ENCODE measurements around the gene EIF3J.
"Not testable (repeated sequence)": the region's sequence is repeated elsewhere in the genome, so short reads cannot be mapped to it uniquely, and the experiment has no call there.

Gene EIF3J

DNA sequence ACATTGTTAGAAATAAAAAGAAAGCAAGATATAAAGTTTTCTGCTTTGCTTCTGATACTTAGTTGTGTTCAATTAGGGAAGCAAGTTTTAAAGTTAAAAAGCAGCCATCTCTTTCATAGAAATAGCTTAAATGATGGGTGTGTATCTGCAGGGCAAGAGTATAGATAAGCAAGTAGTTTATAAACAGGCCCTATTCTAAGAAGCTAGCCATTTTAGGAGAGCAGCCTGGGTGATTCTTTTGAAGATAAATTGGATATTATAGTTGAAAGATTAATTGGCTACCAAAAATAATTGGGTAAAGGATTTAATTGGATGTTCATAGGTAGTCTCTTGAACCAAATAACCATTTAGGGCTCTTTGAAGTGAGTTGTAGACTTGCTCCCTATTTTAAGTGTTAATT, 5.6 kb downstream of the EIF3J start:
- no peak for DNase-seq (ENCODE audit: low read depth)

DNA sequence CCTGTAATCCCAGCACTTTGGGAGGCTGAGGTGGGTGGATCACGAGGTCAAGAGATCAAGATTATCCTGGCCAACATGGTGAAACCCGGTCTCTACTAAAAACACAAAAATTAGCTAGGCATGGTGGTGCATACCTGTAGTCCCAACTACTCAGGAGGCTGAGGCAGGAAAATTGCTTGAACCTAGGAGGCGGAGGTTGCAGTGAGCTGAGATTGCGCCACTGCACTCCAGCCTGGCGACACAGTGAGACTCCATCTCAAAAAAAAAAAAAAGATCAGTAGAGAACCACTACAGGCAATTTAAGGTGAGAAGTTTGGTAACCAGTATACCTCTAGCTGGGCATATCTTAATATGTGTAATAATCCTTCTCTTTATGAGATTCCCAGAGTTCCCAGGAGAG, 7.8 kb downstream of the EIF3J start:
- DNase-seq (ENCODE audit: low read depth): not testable (repeated sequence)

DNA sequence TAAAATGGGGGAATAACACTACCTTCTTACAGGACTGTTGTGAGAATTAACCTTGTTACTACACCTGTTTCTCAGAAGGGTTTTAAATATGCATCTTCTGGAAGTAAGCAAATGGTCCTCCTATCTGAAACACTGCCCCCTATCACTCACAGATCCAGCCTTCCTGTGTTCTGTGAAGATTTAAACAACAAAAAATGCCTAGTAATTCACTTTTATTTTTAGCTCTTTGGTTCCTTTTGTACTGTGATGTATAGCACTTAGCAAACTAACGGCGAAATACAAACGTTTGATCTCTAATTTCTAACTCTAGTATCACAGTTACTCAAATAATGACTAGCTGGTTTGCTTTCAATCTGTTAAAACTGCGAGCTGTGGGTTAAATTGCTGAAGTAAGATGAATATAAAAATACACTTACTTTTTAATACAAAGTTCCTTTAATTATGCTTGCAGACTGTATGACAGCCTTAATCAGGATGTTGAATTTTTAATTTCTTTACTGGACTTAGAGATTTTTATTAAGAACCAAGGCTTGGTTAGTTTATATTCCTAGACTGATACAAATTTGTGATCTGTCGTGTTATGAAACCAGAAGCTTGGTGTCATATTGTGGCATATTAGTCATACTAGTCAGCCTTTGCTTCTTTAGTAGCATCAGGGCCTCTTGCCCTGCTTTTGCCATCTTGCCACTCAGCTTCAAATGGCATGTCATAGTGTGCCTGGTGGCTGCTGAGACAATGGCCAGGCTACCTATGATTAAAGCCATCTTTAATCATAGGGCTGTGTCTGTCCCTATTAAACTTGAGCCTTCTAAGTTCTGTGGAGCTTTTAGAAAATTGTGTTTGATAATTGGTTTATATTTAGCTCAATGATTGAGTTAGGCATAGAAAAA, 9.2 kb downstream of the EIF3J start:
- no peak for DNase-seq (ENCODE audit: low read depth)

DNA sequence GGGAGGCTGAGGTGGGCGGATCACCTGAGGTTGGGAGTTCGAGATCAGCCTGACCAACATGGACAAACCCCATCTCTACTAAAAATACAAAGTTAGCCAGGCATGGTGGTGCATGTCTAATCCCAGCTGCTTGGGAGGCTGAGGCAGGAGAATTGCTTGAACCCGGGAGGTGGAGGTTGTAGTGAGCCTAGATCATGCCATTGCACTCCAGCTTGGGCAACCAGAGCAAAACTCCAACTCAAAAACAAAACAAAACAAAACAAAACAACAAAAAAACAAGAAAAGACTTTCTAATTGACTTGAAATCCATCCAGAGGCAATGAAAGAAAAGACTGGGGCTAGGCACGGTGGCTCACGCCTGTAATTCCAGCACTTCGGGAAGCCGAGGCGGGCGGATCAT, 12.2 kb downstream of the EIF3J start:
- DNase-seq (ENCODE audit: low read depth): not testable (repeated sequence)

DNA sequence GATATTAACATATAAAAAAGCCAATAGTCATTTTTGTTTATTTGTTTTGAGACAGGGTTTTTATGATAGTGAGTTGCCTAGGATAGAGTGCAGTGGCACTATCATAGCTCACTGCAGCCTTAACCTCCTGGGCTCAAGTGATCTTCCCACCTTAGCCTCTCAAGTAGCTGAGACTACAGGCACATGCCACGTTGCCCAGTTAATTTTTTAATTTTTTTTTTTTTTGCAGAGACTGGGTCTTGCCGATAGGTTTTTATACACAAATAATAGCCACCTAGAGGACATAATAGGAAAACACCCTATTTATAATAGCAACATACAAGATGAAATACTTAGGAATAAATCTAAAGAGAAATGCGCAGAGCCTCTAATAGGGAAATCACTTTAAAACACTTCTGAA, 13.3 kb downstream of the EIF3J start:
- peak; percentile 41 for DNase-seq (ENCODE audit: low read depth)

DNA sequence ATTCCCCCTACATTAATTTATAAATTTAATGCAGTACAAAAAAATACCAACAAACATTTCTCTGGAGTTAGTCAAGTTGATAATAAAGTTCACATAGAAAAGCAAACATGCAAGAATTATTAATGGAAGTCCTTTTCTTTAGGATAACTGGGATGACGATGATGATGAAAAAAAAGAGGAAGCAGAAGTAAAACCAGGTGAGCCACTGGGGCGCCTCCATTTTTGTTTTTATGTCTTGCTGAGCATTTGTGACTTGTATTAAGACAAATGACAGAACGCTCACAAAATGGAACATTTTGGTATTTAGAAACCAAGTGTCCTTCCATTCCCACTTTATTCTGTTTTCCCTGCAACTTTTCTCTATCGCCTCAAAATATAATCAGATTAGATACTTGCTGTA, 13.8 kb downstream of the EIF3J start:
- no peak for DNase-seq (ENCODE audit: low read depth)

DNA sequence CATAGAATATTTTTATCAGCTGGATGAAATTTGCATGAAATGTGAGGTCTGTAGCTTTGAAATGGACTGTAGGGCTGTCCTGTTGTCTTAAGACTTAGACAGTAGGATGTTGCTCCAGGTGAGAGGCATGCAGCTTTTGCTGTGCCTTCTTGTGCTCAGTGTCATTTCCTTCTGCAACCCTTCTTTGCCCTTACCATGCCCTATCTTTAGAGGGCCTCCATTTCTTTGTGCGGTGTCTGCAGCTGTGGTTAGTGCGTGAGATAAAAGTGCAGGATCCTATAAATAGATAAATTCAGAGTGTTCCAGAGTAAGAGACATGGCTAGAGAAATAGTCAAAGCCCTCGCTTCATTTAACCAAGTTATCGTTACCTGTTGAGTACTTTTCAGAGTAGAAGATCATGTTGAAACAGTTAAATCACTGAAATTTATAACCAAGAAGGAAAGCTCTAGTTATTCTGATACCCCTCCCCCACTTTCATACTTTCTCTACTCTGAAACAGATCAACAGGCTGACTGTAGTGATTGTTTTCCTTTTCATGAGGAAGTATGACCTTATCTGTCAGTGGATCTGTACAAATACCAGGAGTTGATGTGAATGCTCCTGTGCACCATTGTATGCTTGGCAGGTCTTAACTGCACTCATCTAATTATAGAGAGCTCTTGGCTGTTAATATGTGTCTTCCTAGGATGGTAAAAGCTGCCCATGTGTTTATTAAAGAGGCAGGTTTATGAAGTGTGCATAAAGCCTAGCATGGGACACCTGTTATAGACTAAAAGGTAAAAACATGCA, 18.2 kb downstream of the EIF3J start:
- DNase-seq (ENCODE audit: low read depth): no peak

DNA sequence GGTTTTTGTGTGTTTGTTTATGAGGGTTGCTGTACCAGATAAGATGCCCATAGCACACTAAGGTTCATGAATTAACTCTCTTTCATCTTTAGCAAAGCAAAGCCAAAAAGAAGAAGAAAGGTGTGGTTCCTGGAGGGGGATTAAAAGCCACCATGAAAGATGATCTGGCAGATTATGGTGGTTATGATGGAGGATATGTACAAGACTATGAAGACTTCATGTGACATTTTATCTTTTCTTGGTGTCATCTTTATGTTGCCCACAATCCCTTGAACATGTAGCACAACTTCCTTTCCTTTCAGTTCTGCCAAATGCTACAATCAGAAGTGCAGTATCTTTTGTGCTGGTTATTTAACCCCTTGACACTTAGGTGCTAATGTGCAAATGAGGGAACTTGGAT, 24.0 kb downstream of the EIF3J start:
- not testable (repeated sequence) for DNase-seq (ENCODE audit: low read depth)

DNA sequence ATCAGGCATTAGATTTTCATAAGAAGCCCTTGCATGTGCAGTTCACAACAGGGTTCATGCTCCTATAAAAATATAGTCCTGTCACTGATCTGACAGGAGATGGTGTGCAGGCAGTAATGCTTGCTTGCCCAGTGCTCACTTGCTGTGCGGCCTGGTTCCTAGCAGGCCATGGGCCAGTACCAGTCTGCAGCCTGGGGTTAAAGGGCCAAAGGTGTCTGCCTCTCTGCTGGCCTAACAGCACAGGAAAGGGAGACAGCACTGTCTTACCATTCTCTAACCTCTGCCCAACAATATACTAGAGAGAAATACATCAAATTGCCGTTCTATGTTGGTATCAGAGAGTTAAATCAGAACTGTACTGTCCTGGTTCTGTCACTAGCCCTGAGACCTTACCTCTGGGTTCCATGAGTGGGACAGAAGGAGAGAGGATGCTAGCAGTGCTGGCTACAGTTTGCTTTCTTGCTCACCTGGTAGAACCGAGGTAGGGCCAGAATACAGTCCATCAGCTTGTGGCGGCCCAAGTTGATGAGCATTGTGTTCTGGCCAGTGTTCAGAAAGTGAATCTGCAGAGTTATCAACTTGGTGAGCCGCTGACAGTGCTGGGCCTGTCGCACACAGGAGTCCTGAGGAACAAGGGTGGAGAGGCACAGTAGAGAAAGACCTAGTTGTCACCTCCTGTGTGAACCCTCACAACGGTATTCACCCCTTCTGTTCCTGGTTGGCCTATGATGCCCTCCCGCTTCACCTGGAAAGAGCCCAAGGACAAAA, 28.6 kb downstream of the EIF3J start:
- DNase-seq (ENCODE audit: low read depth): no peak

DNA sequence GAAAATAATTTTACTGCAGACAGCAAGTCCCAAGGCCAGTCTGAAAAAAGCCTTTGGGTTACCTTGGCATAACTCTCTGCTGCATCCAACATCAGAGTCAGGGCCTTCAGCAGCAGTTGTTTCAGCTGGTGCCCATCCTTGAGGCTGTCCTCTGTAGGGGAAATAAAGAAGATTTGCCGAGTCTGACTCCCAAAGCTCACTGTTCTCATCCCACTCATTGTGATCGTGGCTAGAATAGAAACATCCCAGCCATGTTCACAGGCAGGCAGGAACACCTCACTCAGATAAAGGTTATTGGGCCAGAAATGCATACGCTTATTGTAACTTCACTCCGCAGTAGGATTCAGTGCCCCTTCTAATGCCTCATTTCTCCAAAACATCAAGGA, 29.2 kb downstream of the EIF3J start:
- no peak for DNase-seq (ENCODE audit: low read depth)

DNA sequence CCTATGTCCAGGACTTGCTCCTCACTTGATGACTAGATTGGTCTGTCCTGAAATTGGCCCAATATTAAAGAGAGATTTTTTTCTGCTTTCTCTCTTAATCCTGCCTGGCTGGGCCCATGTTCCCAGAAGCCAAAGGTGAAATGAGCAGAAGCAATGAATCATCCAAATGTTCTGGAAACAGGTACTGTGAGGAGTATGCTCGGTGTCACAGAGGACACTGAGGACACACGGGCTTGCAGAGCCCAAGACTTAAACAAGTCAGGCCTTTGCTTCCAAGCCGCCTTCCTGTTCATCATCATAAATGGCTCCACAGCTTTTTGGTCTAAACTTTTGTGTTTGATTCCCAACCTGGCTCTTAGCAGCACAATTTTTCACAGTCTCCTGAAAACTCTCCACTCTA, 31.4 kb downstream of the EIF3J start:
- no peak for DNase-seq (ENCODE audit: low read depth)

DNA sequence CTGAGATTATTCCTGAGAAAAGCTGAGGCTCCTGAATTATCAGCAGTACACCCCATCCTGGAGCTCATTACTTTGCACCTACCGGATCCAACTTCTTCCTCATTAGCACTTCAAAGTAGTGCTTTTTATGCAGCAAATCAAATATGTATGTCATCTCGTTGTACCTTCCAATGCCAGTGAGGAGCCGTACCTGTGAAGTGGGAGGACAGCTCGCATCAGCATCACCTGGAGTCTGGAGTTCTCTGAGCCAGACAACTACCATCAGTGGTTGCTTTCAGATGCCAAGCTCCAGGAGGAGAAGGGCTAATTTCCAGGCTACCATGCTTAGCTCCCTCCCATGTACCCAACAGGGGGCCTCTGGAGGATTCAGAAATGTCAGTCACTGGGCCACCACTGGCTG, 32.4 kb downstream of the EIF3J start:
- no peak for DNase-seq (ENCODE audit: low read depth)

DNA sequence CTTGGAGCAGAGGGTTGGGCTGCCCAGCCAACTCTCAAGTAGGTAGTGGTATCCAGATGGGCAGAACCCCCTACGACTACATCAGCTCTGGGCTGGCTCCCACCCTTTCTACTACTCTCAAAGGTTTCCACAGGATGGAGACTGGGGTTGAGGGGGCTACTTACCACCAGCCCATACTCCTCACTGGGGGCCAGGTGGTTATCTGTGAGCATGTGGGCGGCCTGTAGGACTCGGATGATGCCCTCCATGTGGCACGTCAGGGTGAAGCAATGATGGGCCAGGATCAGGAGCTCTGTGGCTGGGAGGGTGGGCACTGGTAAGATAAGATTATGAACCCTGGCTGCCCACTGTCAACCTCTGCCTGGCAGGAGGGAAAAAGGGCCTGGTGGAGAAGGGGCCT, 33.4 kb downstream of the EIF3J start:
- DNase-seq (ENCODE audit: low read depth): no peak

DNA sequence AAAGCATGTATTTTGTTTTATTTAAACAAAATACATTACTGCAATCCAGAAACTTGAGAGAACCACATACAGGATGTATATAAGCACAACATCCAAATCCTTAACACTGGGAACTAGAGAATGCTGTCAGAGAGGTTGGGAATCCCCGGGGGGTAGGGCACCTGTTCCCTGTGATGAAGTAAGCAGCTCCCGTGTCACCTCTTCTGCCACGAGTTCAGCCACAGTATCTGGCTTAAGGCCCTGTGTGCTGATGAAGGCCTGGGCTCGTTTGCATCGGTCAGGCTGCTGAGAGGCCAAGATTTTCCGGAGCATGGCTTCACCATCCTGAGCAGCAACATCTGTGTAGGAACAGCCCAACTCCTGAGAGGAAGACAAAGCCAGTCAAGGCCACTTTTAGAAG, 36.4 kb downstream of the EIF3J start:
- DNase-seq (ENCODE audit: low read depth): no peak

DNA sequence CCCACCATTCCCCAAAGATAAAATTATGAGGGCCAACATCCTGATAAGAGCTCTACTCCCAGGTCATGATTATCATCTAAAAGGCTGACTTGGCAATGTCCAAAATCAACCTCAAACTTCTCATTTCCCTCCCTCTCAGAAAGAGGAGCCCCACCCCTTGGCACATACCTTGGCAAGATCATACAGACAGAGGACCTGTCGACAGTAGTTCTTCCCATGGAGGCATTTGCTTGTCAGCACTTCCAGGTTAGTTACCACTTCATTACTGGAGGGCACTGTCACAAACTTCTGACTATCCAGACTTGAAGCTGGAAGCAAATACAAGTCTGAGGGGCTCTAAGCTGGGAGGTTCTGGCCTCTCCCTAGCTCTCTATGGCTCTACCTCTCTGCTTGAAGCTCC, 37.8 kb downstream of the EIF3J start:
- no peak for DNase-seq (ENCODE audit: low read depth)

DNA sequence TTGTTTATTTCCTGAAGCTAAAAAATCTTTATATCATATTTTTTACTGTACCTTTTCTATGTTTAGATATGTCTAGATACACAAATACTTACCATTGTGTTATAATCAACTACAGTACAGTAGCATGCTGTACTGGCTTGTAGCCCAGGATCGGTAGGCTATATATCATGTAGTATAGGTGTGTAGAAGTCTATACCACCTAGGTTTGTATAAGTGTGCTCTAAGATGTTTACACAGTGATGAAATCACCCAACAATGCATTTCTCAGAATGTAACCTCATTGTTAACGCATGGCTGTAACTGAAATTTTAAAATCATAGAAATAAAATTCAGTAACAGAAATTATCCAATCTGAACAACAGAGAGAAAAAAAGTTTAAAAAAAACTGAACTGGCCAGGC, 43.2 kb downstream of the EIF3J start:
- DNase-seq (ENCODE audit: low read depth): no peak

DNA sequence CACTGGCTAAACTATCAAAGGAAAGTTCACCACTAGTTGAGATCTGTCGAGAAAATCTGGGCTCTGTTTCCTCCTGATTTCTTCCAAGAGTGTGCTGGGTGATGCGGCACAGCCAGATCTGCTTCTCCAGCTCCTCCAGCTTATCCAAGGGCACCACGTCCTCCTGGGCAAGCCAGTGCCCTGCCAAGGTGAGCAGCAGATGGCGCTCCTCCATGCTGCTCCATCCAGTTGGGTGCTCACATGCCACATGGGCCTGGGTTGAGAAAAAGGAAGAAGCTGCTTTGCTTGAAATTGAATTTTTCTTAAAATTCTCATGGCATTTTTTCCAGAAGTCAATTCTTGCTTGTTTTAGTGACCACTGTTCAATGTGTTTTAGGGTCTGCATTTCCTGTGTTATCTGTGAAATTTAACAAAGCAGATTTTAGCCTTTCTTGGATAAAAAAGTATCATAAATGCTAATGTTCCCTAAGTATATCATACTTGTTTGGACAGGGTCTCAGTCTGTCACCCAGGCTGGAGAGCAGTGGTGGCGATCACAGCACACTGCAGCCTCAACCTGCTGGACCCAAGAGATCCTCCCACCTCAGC, 47.3 kb downstream of the EIF3J start:
- DNase-seq (ENCODE audit: low read depth): peak; percentile 9

DNA sequence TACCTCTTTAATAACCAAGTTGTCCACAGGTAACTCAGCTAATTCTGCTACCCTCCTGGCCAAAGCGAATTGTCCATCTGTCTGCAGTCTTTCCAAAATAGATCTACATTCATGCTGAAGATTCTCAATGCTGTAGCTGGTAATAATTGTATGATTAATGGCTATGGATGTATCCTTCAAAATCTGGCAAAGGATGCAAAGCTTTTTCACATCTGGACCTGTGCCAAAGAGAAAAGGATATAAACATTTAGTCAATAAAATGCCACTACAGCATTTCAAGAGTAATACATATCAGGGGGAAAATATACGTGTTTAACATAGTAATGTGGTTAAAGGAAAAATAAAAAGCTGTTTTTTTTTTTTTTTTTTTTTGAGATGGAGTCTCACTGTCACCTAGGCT, 48.7 kb downstream of the EIF3J start:
- no peak for DNase-seq (ENCODE audit: low read depth)

DNA sequence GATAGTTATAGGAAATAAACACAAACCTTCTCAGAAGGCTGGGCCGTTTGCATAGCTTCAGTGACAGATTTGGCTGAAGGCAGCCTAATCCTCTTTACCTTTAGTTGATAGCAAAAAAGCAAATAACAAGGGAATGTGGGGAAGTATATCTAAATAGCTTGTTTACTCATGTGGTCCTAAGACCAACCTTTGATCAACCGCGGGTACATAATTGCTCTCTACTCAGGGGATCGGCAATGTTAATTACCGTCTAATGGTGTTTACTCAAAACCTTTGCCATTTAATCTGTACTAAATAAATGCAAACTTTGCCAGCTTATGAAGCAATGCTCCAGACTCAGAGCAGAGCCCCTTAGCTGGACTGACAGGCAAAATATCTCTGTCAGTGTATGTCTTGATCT, 51.6 kb downstream of the EIF3J start:
- DNase-seq (ENCODE audit: low read depth): no peak

DNA sequence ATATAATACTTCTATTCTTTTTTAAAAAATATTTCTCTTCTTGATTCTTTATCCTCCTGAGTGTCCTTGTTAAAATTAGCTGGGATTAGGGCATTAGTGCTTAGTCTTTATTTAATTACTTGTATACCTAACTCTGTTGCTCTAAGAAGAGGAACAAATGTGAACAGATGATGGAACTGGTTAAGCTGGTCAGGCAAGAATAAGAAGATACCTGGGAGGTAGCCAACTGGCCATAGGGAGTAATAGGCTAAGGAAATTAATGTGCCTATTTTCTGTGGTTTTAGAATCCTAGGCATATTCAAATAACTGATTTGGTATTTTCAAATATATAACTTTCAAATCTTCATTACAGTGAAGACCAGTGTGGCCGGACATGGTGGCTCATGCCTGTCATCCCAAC, 54.4 kb downstream of the EIF3J start:
- DNase-seq (ENCODE audit: low read depth): no peak

DNA sequence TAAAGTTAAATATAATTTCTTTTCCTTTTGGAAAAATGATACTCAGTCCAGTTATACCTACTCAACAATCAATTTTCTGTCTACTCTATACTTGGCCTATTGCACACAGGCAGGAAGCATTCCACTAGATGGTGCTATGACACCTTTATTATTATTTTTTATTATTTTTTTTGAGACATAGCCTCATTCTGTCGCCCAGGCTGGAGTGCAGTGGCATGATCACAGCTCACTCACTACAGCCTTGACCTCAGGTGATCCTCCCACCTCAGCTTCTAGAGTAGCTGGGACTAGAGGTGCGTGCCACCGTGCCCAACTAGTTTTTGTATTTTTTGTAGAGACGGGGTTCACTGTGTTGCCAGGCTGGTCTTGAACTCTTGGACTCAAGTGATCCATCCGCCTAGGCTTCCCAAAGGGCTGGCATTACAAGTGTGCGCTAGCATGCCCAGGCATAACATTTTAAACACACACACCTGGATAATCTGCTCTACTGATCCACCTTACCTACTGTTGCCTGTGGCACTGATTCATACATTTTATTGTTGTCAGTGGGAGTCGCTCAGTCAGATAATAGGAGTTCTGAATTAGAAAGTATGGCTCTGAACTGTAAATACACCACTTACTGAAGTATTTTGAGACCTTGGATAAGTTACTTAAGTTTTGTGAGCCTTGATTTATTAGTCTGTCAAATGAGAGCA, 56.2 kb downstream of the EIF3J start:
- DNase-seq (ENCODE audit: low read depth): no peak

DNA sequence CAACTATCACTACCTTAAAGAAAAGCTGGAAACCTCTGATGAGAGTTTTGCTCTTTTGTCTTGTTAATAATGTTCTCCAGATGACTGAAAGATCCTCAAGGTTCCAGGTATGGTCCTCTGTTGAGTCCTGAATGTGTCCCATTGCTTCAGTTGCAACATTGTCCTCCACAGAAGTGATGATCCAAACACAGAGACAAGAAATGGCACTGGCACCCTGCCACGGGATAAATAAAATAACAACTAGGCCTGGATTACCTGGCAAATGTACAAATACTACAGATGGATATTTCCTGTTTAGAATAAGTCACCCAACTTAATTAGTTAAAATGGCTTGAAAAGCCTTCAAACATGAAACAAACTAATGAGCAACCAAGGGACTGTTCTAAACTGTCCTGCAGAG, 58.3 kb downstream of the EIF3J start:
- DNase-seq (ENCODE audit: low read depth): no peak
